GM23338 (cell line): Measurements from ENCODE around the gene AMDHD1. TPM values are rescaled to one million over a fixed set of nuclear protein-coding genes. Genes with fewer than 3 reads are reported as not detected.
A peak's percentile ranks its signal among the peaks of the same experiment; 100 is the strongest.

Source experiments
- ATAC-seq: fragments of 200-7000 bp; cut with Tn5 transposase; 3 replicates; pipeline ENCODE4 v1.9.1; 2020
- DNase-seq: peaks from one replicate; pipeline ENCODE4 v3.0.0-alpha.2; 2015; ENCODE audit warnings: low spot score
- H2AFZ ChIP-seq: fragments of 200-600 bp; sonication (generic); 2 replicates; pipeline ENCODE4 v1.8.0; 2016; ENCODE audit warnings: antibody characterized with exemption, mild to moderate bottlenecking, moderate library complexity
- H3F3A ChIP-seq: fragments of 200-600 bp; sonication (generic); replicated peaks from 2 replicates; pipeline ENCODE4 v1.8.0; 2017; ENCODE audit warnings: antibody characterized with exemption, mixed run types, low read depth
- H3K27ac ChIP-seq: fragments of 200-600 bp; sonication (generic); 2 replicates; pipeline ENCODE4 v1.6.1; 2016; ENCODE audit warnings: low read depth
- H3K27me3 ChIP-seq: fragments of 200-600 bp; sonication (generic); 2 replicates; pipeline ENCODE4 v1.8.0; 2016; ENCODE audit warnings: mild to moderate bottlenecking, mixed run types, moderate library complexity; ENCODE audit not compliant: insufficient read depth
- H3K36me3 ChIP-seq: fragments of 200-600 bp; sonication (generic); 2 replicates; pipeline ENCODE4 v1.8.0; 2016; ENCODE audit warnings: mild to moderate bottlenecking; ENCODE audit not compliant: insufficient read depth
- H3K4me1 ChIP-seq: fragments of 200-600 bp; sonication (generic); 2 replicates; pipeline ENCODE4 v1.8.0; 2016; ENCODE audit warnings: mild to moderate bottlenecking, moderate library complexity; ENCODE audit not compliant: insufficient read depth
- H3K4me2 ChIP-seq: fragments of 200-600 bp; sonication (generic); 2 replicates; pipeline ENCODE4 v1.7.1; 2017; ENCODE audit warnings: mixed run types
- H3K4me3 ChIP-seq: fragments of 200-600 bp; sonication (generic); 2 replicates; pipeline ENCODE4 v1.6.1; 2016; ENCODE audit warnings: mixed run types
- H3K79me2 ChIP-seq: fragments of 200-600 bp; sonication (generic); replicated peaks from 2 replicates; pipeline ENCODE4 v1.8.0; 2017; ENCODE audit warnings: mild to moderate bottlenecking; ENCODE audit not compliant: insufficient read depth
- H3K9me2 ChIP-seq: fragments of 200-600 bp; sonication (generic); 2 replicates; pipeline ENCODE4 v1.8.0; 2017; ENCODE audit not compliant: insufficient read depth
- H4K20me1 ChIP-seq: fragments of 200-600 bp; sonication (generic); replicated peaks from 2 replicates; pipeline ENCODE4 v1.8.0; 2017; ENCODE audit warnings: mild to moderate bottlenecking; ENCODE audit not compliant: insufficient read depth
- H3K27ac Mint-ChIP-seq: 2 replicates; pipeline ENCODE4 v1.8.0; 2020; ENCODE audit warnings: inconsistent platforms, mild to moderate bottlenecking, moderate library complexity, mixed read lengths
- H3K27me3 Mint-ChIP-seq: 3 replicates; pipeline ENCODE4 v1.8.0; 2022; ENCODE audit warnings: low read depth, mild to moderate bottlenecking, moderate library complexity, mixed read lengths, inconsistent platforms; ENCODE audit not compliant: insufficient read depth, poor library complexity
- H3K36me3 Mint-ChIP-seq: 3 replicates; pipeline ENCODE4 v1.8.0; 2021; ENCODE audit warnings: low read depth, mild to moderate bottlenecking, inconsistent platforms, moderate library complexity, mixed read lengths
- H3K4me1 Mint-ChIP-seq: 3 replicates; pipeline ENCODE4 v1.8.0; 2020; ENCODE audit warnings: mild to moderate bottlenecking, inconsistent platforms, mixed read lengths
- H3K4me3 Mint-ChIP-seq: 3 replicates; pipeline ENCODE4 v1.8.0; 2021; ENCODE audit warnings: moderate library complexity, mild to moderate bottlenecking, inconsistent platforms, mixed read lengths
- H3K9me3 Mint-ChIP-seq: 3 replicates; pipeline ENCODE4 v1.8.0; 2020; ENCODE audit warnings: moderate library complexity, mild to moderate bottlenecking, inconsistent platforms, mixed read lengths
- CTCF ChIP-seq, 2 experiments: fragments of 200-600 bp in 1 of 2; sonication (generic) in 1 of 2; conservative IDR thresholded peaks; 2 replicates each; pipeline versions ENCODE4 v1.5.1 to v1.6.1; 2016 to 2017; ENCODE audit warnings: antibody characterized with exemption in 2 of 2, low read depth in 2 of 2, mild to moderate bottlenecking in 2 of 2, moderate library complexity in 1 of 2
- ETS1 ChIP-seq: IDR thresholded peaks from 2 replicates; pipeline ENCODE4 v1.6.1; 2016; ENCODE audit warnings: antibody characterized with exemption
- EZH2 ChIP-seq: fragments of 200-600 bp; sonication (generic); IDR thresholded peaks from one replicate; pipeline ENCODE4 v1.8.0; 2017; ENCODE audit warnings: antibody characterized with exemption, mild to moderate bottlenecking, low read depth; ENCODE audit not compliant: unreplicated experiment
- EZH2phosphoT487 ChIP-seq: fragments of 200-600 bp; sonication (generic); IDR thresholded peaks from one replicate; pipeline ENCODE4 v1.8.1; 2018; ENCODE audit warnings: antibody characterized with exemption; ENCODE audit not compliant: unreplicated experiment
- STAT1 ChIP-seq: IDR thresholded peaks from one replicate; pipeline ENCODE4 v1.6.1; 2016; ENCODE audit warnings: antibody characterized with exemption; ENCODE audit not compliant: unreplicated experiment
- ZNF331 ChIP-seq: fragments of 250-450 bp; sonication (Bioruptor Pico); IDR thresholded peaks from 2 replicates; pipeline ENCODE4 v1.5.0; 2020; ENCODE audit warnings: low read depth, mild to moderate bottlenecking, moderate library complexity
- ZNF462 ChIP-seq: fragments of 250-450 bp; sonication (Bioruptor Pico); IDR thresholded peaks from 2 replicates; pipeline ENCODE4 v1.5.0; 2020; ENCODE audit warnings: mild to moderate bottlenecking, moderate library complexity
- polyA plus RNA-seq: library from polyadenylated mRNA; unstranded; fragments of >200 nt; fragmentation: Nextera tagmentation; extraction: Ambion mirVana; gene quantifications from 2 replicates; pipeline ENCODE4 v1.2.1, GENCODE V29; 2016
- total RNA-seq: library from RNA; depleted of rRNA; stranded (reverse); fragments of >200 nt; shearing (Covaris generic); gene quantifications from 2 replicates; pipeline ENCODE4 v1.2.3, GENCODE V29; 2014

AMDHD1 gene
- total and polyA plus RNA-seq, 2 experiments from 2014 or later: 0.21 to 0.24 TPM

- no peaks in the 10 kb centered on the region for H3K36me3 ChIP-seq
- Mint-ChIP-seq H3K4me3 (no peak overlapping the region), H3K27me3 (peaks cover 7% of the 10 kb centered on the region), H3K4me1 (peaks cover 15% of the 10 kb centered on the region), H3K27ac (no peak overlapping the region), H3K9me3 (no peaks in the 10 kb centered on the region), H3K36me3 (no peaks in the 10 kb centered on the region)
- no peak overlapping the region for H3K27ac ChIP-seq
- H3F3A ChIP-seq: no peaks in the 10 kb centered on the region
- peaks cover 5% of the 10 kb centered on the region; the same call in 1 of the 2 replicates for H3K4me1 ChIP-seq
- TF ChIP-seq ZNF462 (CRISPR knock-in tag) (no peak), EZH2phosphoT487 (no peak), CTCF (conservative IDR thresholded peaks at IDR 0.05; ENCODE audit: low read depth in 2 of 2) (no peak)
- no peak overlapping the region for H3K4me3 ChIP-seq
- no peaks in the 10 kb centered on the region for H4K20me1 ChIP-seq
- no peaks in the 10 kb centered on the region for H3K27me3 ChIP-seq
- H3K79me2 ChIP-seq: no peaks in the 10 kb centered on the region
- no peak overlapping the region for H2AFZ ChIP-seq
- H3K9me2 ChIP-seq: no peaks in the 10 kb centered on the region
- DNase-seq: no peak
- no peak overlapping the region for H3K4me2 ChIP-seq
- ATAC-seq: no peak
Observed at GRCh38 chr12:95960241-95960640, 17.1 kb downstream of the AMDHD1 start.

- Histone ChIP-seq H3F3A (no peaks in the 10 kb centered on the region), H3K4me2 (no peak overlapping the region), H2AFZ (no peak overlapping the region), H4K20me1 (no peaks in the 10 kb centered on the region), H3K4me3 (no peak overlapping the region), H3K27me3 (no peaks in the 10 kb centered on the region), H3K4me1 (no peaks in the 10 kb centered on the region), H3K9me2 (no peaks in the 10 kb centered on the region), H3K79me2 (no peaks in the 10 kb centered on the region), H3K36me3 (no peaks in the 10 kb centered on the region), H3K27ac (no peak overlapping the region)
- ATAC-seq: peak; percentile 41; the same call in 2 of the 3 replicates
- H3K27ac Mint-ChIP-seq: no peak overlapping the region
- H3K4me1 Mint-ChIP-seq: no peaks in the 10 kb centered on the region; the same call in 1 of the 3 replicates
- peaks cover 2% of the 10 kb centered on the region for H3K27me3 Mint-ChIP-seq
- no peak overlapping the region for H3K4me3 Mint-ChIP-seq
- H3K36me3 Mint-ChIP-seq: no peaks in the 10 kb centered on the region
- no peaks in the 10 kb centered on the region for H3K9me3 Mint-ChIP-seq
- peak; percentile 37 for DNase-seq
- TF ChIP-seq ETS1: no peak
- TF ChIP-seq ZNF331: no peak
- no peak for TF ChIP-seq STAT1
- TF ChIP-seq EZH2: no peak
Observed at GRCh38 chr12:95962222-95962621, 19.1 kb downstream of the AMDHD1 start.
